Gastrocnemius medialis (tissue), 4 donors: ENCODE data around the gene XPC. TPM values are rescaled to one million over a fixed set of nuclear protein-coding genes. Genes with fewer than 3 reads are reported as not detected.

ENCODE experiments used
- ATAC-seq, 2 donors: fragments of 150-250 bp; one replicate each; pipeline ENCODE4 v1.9.1; 2016
- DNase-seq, 2 donors: peaks; one replicate each; pipeline ENCODE4 v3.0.0-alpha.2; 2019
- H3K27ac ChIP-seq, 4 donors: fragments of 200-600 bp; sonication (generic); 1 replicate in 1 of 4; 2 replicates in 3 of 4; pipeline ENCODE4 v1.5.1; 2016 to 2018; ENCODE audit warnings: mild to moderate bottlenecking in 2 of 4, moderate library complexity in 1 of 4
- H3K27me3 ChIP-seq, 3 donors: fragments of 200-600 bp; sonication (generic) in 2 of 3; 1 replicate in 1 of 3; 2 replicates in 2 of 3; pipeline versions ENCODE4 v1.5.1 to v1.6.0; 2016 to 2019; ENCODE audit warnings: mild to moderate bottlenecking in 1 of 3, moderate library complexity in 1 of 3
- H3K36me3 ChIP-seq, 2 donors: fragments of 200-600 bp; sonication (generic) in 1 of 2; one replicate each; pipeline ENCODE4 v1.5.1; 2017 to 2018
- H3K4me1 ChIP-seq, 2 donors: fragments of 200-600 bp; sonication (generic) in 1 of 2; one replicate each; pipeline ENCODE4 v1.5.1; 2016 to 2017; ENCODE audit warnings: mild to moderate bottlenecking in 2 of 2
- H3K4me3 ChIP-seq, 4 donors: fragments of 200-600 bp; sonication (generic) in 3 of 4; 1 replicate in 1 of 4; 2 replicates in 3 of 4; pipeline ENCODE4 v1.5.1; 2016 to 2019; ENCODE audit warnings: mild to moderate bottlenecking in 2 of 4
- H3K9me3 ChIP-seq, 3 donors: fragments of 200-600 bp; sonication (generic) in 2 of 3; 1 replicate in 1 of 3; 2 replicates in 2 of 3; pipeline ENCODE4 v1.5.1; 2016 to 2019
- CTCF ChIP-seq, 5 experiments: fragments of 450-650 bp in 3 of 5; fragments of 200-600 bp in 2 of 5; sonication (generic) in 2 of 5; IDR thresholded peaks in 4 of 5; conservative IDR thresholded peaks in 1 of 5; 1 replicate in 4 of 5; 2 replicates in 1 of 5; pipeline ENCODE4 v1.5.1; 2016 to 2019; ENCODE audit warnings: antibody characterized with exemption in 5 of 5, mild to moderate bottlenecking in 3 of 5, moderate library complexity in 3 of 5
- POLR2A ChIP-seq, 2 donors: fragments of 450-650 bp; IDR thresholded peaks; one replicate each; pipeline ENCODE4 v1.6.1; 2017; ENCODE audit warnings: antibody characterized with exemption in 2 of 2, mild to moderate bottlenecking in 2 of 2, moderate library complexity in 2 of 2
- in situ Hi-C, 4 donors: fragments of 200-750 bp; cut with MboI; loops; one replicate each; pipeline versions ENCODE4 v1.15.0 to v1.8.0; 2017; ENCODE audit warnings: low sequenced_read_pairs in 4 of 4
- intact Hi-C: fragments of 100-400 bp; cut with DNase I; formaldehyde crosslinking; loops from one replicate; pipeline ENCODE4 v1.15.1; 2023; ENCODE audit warnings: low total_unique reads
- total RNA-seq, 4 donors: library from RNA; depleted of rRNA; stranded (reverse); fragments of >200 nt; gene quantifications; one replicate each; pipeline versions ENCODE4 v1.1.0 to v1.2.3, GENCODE V29; 2016

XPC gene
- total RNA-seq, 4 donors from 2014 or later: 22.0 to 30.6 (median 27.0) TPM

DNA sequence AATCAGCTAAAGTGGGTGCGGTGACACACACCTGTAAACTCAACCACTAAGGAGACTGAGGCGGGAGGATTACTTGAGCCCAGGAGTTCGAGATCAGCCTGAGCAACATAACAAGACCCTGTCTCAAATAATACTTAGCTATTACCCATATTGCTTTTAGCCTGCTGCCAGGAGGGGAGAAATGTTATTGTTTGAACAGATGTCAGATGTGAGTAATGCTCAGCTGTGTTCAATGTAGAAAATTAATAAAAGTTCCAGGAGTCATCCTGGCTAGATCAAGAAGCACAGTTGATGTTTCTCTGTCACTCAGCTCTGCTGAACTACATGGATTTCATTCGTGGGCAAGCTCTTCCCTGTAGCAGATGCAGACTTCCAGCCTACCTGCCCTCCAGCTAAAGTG is 22.4 kb upstream of the XPC start:
- Histone ChIP-seq H3K36me3 (no peaks in the 10 kb centered on the region), H3K4me3 (no peak overlapping the region), H3K27ac (peak overlapping the region in 1 of 4 donors; percentile 2), H3K27me3 (no peaks in the 10 kb centered on the region), H3K4me1 (peaks cover 6 to 23% of the 10 kb centered on the region in 2 donors), H3K9me3 (no peaks in the 10 kb centered on the region)
- TF ChIP-seq CTCF (IDR thresholded peaks at IDR 0.05 in 4 of 5, conservative IDR thresholded peaks at IDR 0.05 in 1 of 5) (no peak), POLR2A (IDR thresholded peaks at IDR 0.05) (no peak)
- ATAC-seq (no peak), DNase-seq (no peak)
- in situ Hi-C loops (loop anchor here (5.0 to 10.0 kb wide), 6 partner anchors 61 to 274 kb away; no protein-coding TSS in a partner anchor), intact Hi-C loops (loop anchor here (5.0 to 10.0 kb wide), 3 partner anchors 204 to 346 kb away; partner anchors contain the start of gene SLC6A6)

DNA sequence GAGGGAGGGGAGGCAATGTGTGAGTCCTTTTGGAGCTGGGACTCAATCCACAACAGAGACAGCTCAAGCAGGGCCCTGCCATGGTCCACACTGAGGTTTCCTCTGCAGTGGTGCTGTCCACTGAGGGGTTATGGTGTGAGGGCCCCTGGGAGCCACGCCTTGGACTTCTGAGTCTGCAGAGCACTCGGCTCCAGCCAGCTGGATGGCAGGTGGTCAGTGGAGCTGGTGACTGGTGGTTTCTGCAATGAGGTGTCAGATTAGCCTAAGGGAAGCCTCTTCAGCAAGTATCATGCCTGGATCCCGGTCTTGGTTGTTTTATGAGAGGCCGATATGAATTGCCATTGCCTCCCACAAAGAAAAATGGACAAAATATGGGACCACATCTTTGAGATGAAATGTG is 21.9 kb upstream of the XPC start:
- no peaks in the 10 kb centered on the region for H3K36me3 ChIP-seq
- TF ChIP-seq CTCF (IDR thresholded peaks at IDR 0.05 in 4 of 5, conservative IDR thresholded peaks at IDR 0.05 in 1 of 5): no peak
- no peak for TF ChIP-seq POLR2A (IDR thresholded peaks at IDR 0.05)
- H3K27ac ChIP-seq: peak overlapping the region in 1 of 4 donors; percentile 2
- DNase-seq: no peak
- intact Hi-C loops (loop anchor here (5.0 to 10.0 kb wide), 3 partner anchors 205 to 347 kb away; partner anchors contain the start of gene SLC6A6), in situ Hi-C loops (loop anchor here (5.0 to 10.0 kb wide), 6 partner anchors 62 to 275 kb away; no protein-coding TSS in a partner anchor)
- no peaks in the 10 kb centered on the region for H3K9me3 ChIP-seq
- H3K4me3 ChIP-seq: no peak overlapping the region
- ATAC-seq: no peak
- peaks cover 6 to 20% of the 10 kb centered on the region in 2 donors for H3K4me1 ChIP-seq
- H3K27me3 ChIP-seq: no peaks in the 10 kb centered on the region

DNA sequence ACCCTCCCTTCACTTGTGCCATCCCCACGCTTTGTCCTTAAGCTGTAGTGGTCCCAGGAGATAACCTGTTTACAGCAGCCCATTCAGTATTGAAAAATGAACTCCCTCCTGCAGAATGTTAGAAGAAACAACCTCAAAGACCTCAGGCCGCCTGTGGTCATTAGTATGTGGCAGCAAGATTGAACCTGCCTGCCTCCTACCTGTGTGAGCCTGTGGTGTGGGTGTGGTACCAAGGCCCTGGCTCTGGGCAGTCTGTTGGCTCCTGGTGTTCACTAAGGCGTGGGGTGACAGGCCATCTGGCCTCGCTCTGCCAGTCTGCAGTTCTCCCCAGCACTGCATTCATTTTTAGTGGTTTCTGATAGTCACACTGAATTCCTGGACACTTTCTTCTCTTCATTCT is 21.2 kb upstream of the XPC start:
- Histone ChIP-seq H3K9me3 (no peaks in the 10 kb centered on the region), H3K4me3 (no peak overlapping the region), H3K4me1 (peaks cover under 1 to 13% of the 10 kb centered on the region in 2 donors), H3K36me3 (no peaks in the 10 kb centered on the region), H3K27ac (no peak overlapping the region), H3K27me3 (no peaks in the 10 kb centered on the region)
- in situ Hi-C loops (loop anchor here (5.0 to 10.0 kb wide), 6 partner anchors 63 to 275 kb away; no protein-coding TSS in a partner anchor), intact Hi-C loops (loop anchor here (5.0 to 10.0 kb wide), 3 partner anchors 205 to 348 kb away; partner anchors contain the start of gene SLC6A6)
- ATAC-seq (no peak), DNase-seq (no peak)
- TF ChIP-seq CTCF (IDR thresholded peaks at IDR 0.05 in 4 of 5, conservative IDR thresholded peaks at IDR 0.05 in 1 of 5) (no peak), POLR2A (IDR thresholded peaks at IDR 0.05) (no peak)

DNA sequence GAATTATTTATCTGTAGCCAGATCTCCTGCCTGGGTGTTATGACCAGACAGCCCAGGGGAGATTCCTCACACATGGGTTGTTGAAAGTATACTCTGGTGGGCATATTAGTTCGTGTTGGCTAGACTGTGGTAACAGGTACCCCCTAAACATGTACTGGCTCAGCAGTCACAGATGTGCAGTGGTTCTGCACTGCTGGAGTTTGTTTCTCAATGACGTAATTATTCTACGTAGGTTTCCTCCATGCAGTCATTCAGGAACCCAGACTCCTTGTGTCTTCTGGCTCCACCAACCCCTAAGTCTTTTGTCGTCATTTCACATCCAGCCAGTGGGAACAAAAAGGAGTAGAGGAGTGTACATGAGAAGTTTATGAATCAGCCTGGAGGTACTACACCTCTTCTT is 16.5 kb upstream of the XPC start:
- H3K9me3 ChIP-seq: no peaks in the 10 kb centered on the region
- no peak for ATAC-seq
- H3K27ac ChIP-seq: no peak overlapping the region
- in situ Hi-C loops (no loop called here), intact Hi-C loops (no loop called here)
- no peak for TF ChIP-seq POLR2A (IDR thresholded peaks at IDR 0.05)
- no peak for DNase-seq
- H3K36me3 ChIP-seq: no peaks in the 10 kb centered on the region
- H3K4me3 ChIP-seq: no peak overlapping the region
- H3K4me1 ChIP-seq: no peaks in the 10 kb centered on the region
- no peaks in the 10 kb centered on the region for H3K27me3 ChIP-seq

DNA sequence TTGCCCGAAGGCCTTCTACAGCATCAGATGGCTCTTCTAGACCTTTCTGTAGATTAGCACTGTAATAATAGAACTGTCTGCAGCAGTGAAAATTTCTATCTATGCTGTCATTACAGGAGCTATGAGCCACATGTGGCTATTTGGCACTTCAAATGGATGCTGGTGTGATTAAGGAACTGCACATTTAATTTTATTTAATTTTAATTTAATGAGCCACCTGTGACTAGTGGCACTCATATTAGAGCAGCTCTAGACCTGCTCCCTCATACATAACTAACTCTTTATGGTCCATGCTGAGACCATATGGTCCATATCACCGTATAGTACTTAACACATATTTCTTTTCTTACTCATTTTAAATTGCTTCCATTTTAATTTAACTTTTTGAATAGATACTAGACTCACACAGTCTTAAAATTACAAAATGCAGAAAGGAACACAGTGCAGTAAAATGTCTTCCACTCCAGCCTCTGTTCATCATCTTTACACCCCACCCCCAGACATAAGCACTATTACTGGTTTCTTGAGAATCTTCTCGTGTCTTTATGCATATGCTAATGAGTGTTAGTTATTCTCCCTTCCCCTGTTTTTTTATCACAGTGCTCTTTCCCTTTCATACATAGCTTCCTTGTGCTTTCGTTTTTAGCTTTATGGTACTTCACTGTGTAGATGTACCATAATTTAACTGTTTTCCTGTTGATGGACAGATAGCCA is 9.8 kb upstream of the XPC start:
- TF ChIP-seq CTCF (IDR thresholded peaks at IDR 0.05 in 4 of 5, conservative IDR thresholded peaks at IDR 0.05 in 1 of 5) (no peak), POLR2A (IDR thresholded peaks at IDR 0.05) (no peak)
- DNase-seq: no peak
- no peak overlapping the region for H3K27ac ChIP-seq
- ATAC-seq: no peak
- intact Hi-C loops (no loop called here), in situ Hi-C loops (loop anchor here in 1 of 4 donors (10.0 kb wide), 1 partner anchor 293 kb away; no protein-coding TSS in a partner anchor)
- no peak overlapping the region for H3K4me3 ChIP-seq
- H3K4me1 ChIP-seq: no peaks in the 10 kb centered on the region
- H3K27me3 ChIP-seq: no peaks in the 10 kb centered on the region
- H3K36me3 ChIP-seq: peaks cover 0 to 37% of the 10 kb centered on the region in 2 donors
- no peaks in the 10 kb centered on the region for H3K9me3 ChIP-seq
